MCF 10A (cell line): Measurements from ENCODE around the gene CT47A1. TPM values are rescaled to one million over a fixed set of nuclear protein-coding genes. Genes with fewer than 3 reads are reported as not detected.
"Not testable (repeated sequence)": the region's sequence is repeated elsewhere in the genome, so short reads cannot be mapped to it uniquely, and the experiment has no call there.

Experiments
- Bru-seq: library from RNA; stranded (reverse); fragments of 400-500 nt; gene quantifications from one replicate; lab custom pipeline; 2021; lab: Mats Ljungman, UMichigan
- BruChase-seq, 2 experiments: library from RNA; stranded (reverse); fragments of 400-500 nt; gene quantifications; one replicate each; lab custom pipeline; 2021; lab: Mats Ljungman, UMichigan
- BruUV-seq: library from RNA; stranded (reverse); fragments of 400-500 nt; replicated peaks from 2 replicates; lab custom pipeline; 2021; lab: Mats Ljungman, UMichigan
- CTCF ChIA-PET: fragments of 300-600 bp; sonication (Branson Sonifier 250); formaldehyde crosslinking; extraction: SDS; loops from one replicate; lab custom pipeline; 2021; ENCODE audit warnings: antibody characterized with exemption, inconsistent platforms; lab: Yijun Ruan, JAX
- POLR2A ChIA-PET: fragments of 300-600, 350-650 bp; sonication (Branson Sonifier 250); formaldehyde crosslinking; extraction: SDS; loops from one replicate; lab custom pipeline; 2020; ENCODE audit warnings: antibody characterized with exemption, inconsistent platforms; lab: Yijun Ruan, JAX
- DNase-seq: peaks from one replicate; pipeline ENCODE4 v3.0.0-alpha.2; 2018; ENCODE audit not compliant: unreplicated experiment
- H3K27ac Mint-ChIP-seq: one replicate; pipeline ENCODE4 v1.8.0; 2022; ENCODE audit warnings: mild to moderate bottlenecking, low read depth, mixed read lengths; ENCODE audit not compliant: unreplicated experiment
- H3K27me3 Mint-ChIP-seq: one replicate; pipeline ENCODE4 v1.8.0; 2022; ENCODE audit warnings: mixed read lengths; ENCODE audit not compliant: insufficient read depth, unreplicated experiment
- H3K36me3 Mint-ChIP-seq: one replicate; pipeline ENCODE4 v1.8.0; 2022; ENCODE audit warnings: mild to moderate bottlenecking, moderate library complexity, mixed read lengths; ENCODE audit not compliant: insufficient read depth, unreplicated experiment
- H3K4me1 Mint-ChIP-seq: one replicate; pipeline ENCODE4 v1.8.0; 2022; ENCODE audit warnings: mixed read lengths; ENCODE audit not compliant: insufficient read depth, unreplicated experiment
- H3K4me3 Mint-ChIP-seq: one replicate; pipeline ENCODE4 v1.8.0; 2022; ENCODE audit warnings: mild to moderate bottlenecking, moderate library complexity, mixed read lengths; ENCODE audit not compliant: unreplicated experiment
- H3K9me3 Mint-ChIP-seq: one replicate; pipeline ENCODE4 v1.8.0; 2022; ENCODE audit warnings: mixed read lengths; ENCODE audit not compliant: unreplicated experiment
- intact Hi-C: fragments of 100-400 bp; cut with micrococcal nuclease; formaldehyde crosslinking; loops from 2 replicates; pipeline ENCODE4 v1.14.1; 2022
- long read RNA-seq: library from polyadenylated mRNA; stranded (forward); transcript quantifications from one replicate; pipeline ENCODE4 v2.0.0, GENCODE V29; 2022
- total RNA-seq: library from RNA; stranded (reverse); gene quantifications from 2 replicates; pipeline ENCODE4 v1.2.3, GENCODE V29; 2022
- TF ChIP-seq, protein P1 (sequence below): fragments of 200-600 bp; IDR thresholded peaks from one replicate; pipeline ENCODE4 v1.8.0; 2022; ENCODE audit warnings: antibody characterized with exemption, mild to moderate bottlenecking; ENCODE audit not compliant: unreplicated experiment

The CT47A1 gene
- total RNA-seq (not detected in 2 replicates), Bru-seq, nascent RNA (not detected), BruChase-seq, experiment 1, labeled RNA remaining after a 6-hour chase (not detected), BruChase-seq, experiment 2, labeled RNA remaining after a 2-hour chase (not detected)
- long read RNA-seq, result 0 reads

DNA sequence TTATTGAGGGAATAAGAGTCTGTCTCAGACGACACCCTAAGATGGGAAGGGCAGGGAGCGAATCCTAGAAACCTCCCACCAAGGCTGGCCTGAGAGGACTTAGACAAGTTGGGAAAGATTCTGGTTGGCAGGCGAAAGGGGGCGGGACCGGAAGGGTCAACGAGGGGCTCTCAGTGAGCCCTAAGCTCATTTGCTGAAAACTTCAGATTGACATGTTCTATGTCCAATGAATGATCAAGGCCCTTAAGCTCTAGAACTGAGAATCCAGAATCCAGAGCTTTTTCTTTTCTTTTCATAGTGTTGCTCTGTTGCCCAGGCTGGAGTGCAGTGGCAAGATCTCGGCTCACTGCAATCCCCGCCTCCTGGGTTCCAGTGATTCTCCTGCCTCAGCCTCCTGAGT lies at the start of gene CT47A1:
CT47A1 (minus strand) TSS at position 101 of the 400 bp plus-strand sequence. CDS start 231 bp downstream, outside the sequence.
- H3K27ac Mint-ChIP-seq, H3K36me3 Mint-ChIP-seq, POLR2A ChIA-PET, intact Hi-C loops, H3K9me3 Mint-ChIP-seq, H3K4me1 Mint-ChIP-seq, CTCF ChIA-PET, DNase-seq, BruUV-seq, H3K4me3 Mint-ChIP-seq, H3K27me3 Mint-ChIP-seq: not testable (repeated sequence)

DNA sequence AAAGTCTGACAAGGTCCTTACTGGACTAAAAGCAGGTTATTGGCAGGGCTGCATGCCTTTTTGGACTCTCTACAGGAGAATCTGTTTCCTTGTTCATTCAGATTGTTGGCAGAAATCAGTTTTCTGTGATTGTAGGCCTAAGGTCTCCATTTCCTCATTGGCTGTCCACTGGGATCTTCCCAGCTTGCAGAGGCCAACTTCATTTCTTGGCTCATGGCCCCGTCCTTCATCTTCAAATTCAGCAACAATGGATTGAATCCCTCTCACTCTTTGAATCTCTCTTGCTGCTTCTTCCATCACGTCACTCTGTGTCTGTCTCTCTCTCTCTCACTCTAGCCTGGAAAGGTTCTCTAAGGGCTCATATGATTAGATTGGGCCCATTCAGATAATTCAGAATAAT lies 47.0 kb upstream of the CT47A1 start:
- TF ChIP-seq, protein P1, sequence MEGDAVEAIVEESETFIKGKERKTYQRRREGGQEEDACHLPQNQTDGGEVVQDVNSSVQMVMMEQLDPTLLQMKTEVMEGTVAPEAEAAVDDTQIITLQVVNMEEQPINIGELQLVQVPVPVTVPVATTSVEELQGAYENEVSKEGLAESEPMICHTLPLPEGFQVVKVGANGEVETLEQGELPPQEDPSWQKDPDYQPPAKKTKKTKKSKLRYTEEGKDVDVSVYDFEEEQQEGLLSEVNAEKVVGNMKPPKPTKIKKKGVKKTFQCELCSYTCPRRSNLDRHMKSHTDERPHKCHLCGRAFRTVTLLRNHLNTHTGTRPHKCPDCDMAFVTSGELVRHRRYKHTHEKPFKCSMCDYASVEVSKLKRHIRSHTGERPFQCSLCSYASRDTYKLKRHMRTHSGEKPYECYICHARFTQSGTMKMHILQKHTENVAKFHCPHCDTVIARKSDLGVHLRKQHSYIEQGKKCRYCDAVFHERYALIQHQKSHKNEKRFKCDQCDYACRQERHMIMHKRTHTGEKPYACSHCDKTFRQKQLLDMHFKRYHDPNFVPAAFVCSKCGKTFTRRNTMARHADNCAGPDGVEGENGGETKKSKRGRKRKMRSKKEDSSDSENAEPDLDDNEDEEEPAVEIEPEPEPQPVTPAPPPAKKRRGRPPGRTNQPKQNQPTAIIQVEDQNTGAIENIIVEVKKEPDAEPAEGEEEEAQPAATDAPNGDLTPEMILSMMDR, result no peak
- Mint-ChIP-seq H3K27me3 (no peaks in the 10 kb centered on the region), H3K4me1 (no peaks in the 10 kb centered on the region), H3K4me3 (no peak overlapping the region), H3K36me3 (no peaks in the 10 kb centered on the region), H3K9me3 (peaks cover 13% of the 10 kb centered on the region), H3K27ac (no peak overlapping the region)
- no peak for DNase-seq
- POLR2A ChIA-PET, result interaction anchor here (0.6 kb wide), 1 partner anchor 9 kb away, joined by 3 read pairs; no protein-coding TSS in a partner anchor
- no TSS peak for BruUV-seq
- CTCF ChIA-PET, result interaction anchor here (0.6 kb wide), 1 partner anchor 182 kb away, joined by 4 read pairs; no protein-coding TSS in a partner anchor
- intact Hi-C loops, result no loop called here

DNA sequence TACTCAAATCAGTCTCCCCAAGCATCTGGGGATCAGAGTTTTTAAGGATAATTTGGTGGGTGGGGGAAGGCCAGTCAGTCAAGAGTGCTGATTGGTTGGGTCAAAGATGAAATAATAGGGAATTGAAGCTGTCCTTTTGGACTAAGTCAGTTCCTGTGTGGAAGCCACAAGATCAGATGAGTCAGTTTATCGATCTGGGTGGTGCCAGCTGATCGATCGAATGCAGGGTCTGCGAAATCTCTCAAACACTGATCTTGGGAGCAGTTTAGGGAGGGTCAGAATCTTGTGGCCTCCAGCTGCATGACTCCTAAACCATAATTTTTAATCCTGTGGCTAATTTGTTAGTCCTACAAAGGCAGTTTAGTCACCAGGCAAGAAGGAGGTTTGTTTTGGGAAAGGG lies 44.5 kb upstream of the CT47A1 start:
- Mint-ChIP-seq H3K27me3 (no peaks in the 10 kb centered on the region), H3K4me1 (no peaks in the 10 kb centered on the region), H3K36me3 (no peaks in the 10 kb centered on the region), H3K4me3 (no peak overlapping the region), H3K9me3 (peaks cover 18% of the 10 kb centered on the region), H3K27ac (no peak overlapping the region)
- BruUV-seq, result no TSS peak
- TF ChIP-seq, protein P1, result no peak
- DNase-seq, result no peak
- POLR2A ChIA-PET, result no interaction called here
- intact Hi-C loops, result no loop called here
- CTCF ChIA-PET, result no interaction called here

GRCh38 chrX:121028419-121028818 lies 42.9 kb upstream of the CT47A1 start:
- ChIA-PET POLR2A (interaction anchor here (0.5 to 1.4 kb wide), 3 partner anchors 8 to 15 kb away, joined by 3 to 5 read pairs (median 3); no protein-coding TSS in a partner anchor), CTCF (interaction anchor here (0.6 kb wide), 1 partner anchor 191 kb away, joined by 5 read pairs; no protein-coding TSS in a partner anchor)
- H3K27me3 Mint-ChIP-seq, result no peaks in the 10 kb centered on the region
- intact Hi-C loops, result no loop called here
- no TSS peak for BruUV-seq
- H3K4me3 Mint-ChIP-seq, result no peak overlapping the region
- no peaks in the 10 kb centered on the region for H3K4me1 Mint-ChIP-seq
- no peaks in the 10 kb centered on the region for H3K36me3 Mint-ChIP-seq
- peak; percentile 13 for DNase-seq
- H3K27ac Mint-ChIP-seq, result no peak overlapping the region
- peaks cover 20% of the 10 kb centered on the region for H3K9me3 Mint-ChIP-seq
- TF ChIP-seq, protein P1, result no peak
